GM21786 (cell line): ENCODE data around the gene SMAD3.
A peak's percentile ranks its signal among the peaks of the same experiment; 100 is the strongest.

Experiments used
- ATAC-seq: cut with Tn5 transposase; IDR thresholded peaks from one replicate; pipeline ENCODE4 v1.9.1; 2021; ENCODE audit not compliant: unreplicated experiment

Gene SMAD3

DNA sequence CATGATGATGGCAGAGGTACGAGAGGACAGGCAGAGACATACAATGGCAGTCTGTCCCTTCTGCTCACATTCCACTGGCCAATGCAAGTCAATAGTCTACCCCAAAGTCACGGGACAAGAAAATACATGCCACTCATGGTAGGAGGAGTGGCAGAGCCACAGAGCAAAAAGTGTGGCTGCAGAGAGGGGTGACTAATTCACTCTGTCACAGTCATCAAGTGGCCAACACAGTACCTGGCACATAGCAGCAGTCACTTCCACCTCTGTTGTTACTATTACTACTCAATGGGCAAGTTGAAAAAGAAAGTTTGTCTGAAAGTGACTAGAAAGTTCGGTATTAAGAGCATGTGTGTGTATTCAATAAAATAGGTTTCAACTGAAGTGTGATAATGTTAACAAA lies 91.4 kb downstream of the SMAD3 start:
- no peak for ATAC-seq

DNA sequence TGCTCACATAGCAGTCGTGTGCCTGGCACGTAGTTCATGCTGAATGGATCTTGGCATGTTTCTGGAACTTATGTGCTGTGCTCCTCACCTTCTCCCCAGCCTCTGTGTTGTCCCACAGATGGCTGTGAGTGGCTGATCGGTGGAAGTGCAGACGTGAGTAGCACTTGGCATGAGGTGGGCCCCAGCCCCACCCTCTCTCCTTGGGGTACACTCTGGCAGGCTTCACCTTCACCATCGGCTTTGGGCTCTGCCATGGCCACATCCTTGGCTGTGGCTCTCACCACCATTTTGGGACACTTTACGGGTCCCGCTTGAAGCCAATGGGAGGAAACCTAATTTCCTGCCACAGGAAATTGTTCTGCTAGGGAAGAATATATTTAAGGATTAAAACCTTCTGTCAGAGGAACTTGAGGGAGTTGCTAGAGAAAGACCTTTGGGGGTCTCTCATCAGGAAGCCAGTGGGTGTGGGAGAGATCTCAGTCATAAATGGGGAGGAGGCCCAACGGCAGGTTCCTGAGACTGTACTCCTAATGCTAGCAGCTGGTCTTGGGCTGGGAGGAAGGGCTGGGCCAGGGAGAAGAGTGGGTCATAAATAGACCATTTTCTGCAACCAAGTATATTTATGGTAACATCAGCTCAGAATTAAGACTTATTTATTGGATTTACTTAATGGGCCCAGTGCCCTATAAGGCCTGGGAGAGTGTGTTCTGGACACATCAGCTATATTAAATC lies 92.3 kb downstream of the SMAD3 start:
- ATAC-seq: no peak

DNA sequence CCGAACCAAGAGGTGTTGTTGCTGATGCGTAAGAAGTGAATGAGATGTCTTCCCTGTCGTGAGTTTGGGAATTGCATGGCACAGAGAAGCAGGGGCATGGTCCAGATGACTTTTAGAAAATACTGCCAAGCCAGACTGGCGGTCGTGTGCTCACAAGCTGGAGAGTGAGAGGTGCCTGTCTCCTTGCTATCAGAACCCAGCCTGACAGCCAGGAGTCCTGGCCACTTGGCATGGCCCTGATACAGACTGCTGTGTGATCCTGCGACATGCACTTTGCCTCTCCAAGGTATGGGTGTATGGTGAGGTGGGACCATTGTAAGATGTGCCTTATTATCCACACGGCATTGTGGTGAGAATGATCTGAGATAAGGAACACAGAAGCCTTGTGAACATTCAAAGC lies 93.0 kb downstream of the SMAD3 start:
- ATAC-seq: no peak

DNA sequence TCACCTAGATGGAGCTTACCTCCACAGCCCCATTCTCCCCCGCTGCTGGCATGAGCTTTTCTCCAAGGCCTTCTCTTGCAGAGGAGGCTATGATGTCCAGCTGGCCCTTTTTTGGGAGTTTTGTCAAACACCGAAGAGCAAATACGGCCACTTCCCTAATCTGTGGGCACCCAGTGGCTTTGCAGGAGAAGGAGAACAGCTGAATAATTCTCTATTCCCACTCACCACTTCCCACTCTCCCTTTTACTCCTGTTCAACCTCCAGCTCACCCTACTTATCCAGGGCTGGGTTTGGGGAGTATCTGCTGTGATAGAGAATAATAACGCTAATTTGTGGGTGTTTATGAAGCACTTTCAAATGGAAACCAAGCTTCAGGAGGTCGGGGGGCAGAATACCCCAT lies 96.0 kb downstream of the SMAD3 start:
- ATAC-seq: no peak

DNA sequence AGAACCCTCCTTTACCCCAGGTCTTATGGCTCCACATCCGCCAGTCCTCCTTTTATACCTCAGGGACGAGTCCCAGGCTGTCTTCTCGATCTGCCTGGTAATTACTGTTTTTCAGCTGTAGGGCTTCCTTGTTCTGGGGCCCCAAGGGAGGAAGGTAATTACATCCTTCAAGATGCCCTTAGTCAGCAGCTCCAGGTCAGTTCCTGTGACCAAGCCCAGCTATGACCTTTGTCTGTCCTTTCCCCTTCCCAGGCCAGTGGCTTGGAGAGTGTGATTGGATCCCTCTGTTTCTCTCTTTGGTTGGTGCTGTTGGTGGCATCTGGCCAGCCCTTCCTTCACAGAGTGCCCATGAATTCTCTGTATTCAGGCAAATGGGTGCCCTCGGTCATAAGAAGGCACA lies 96.5 kb downstream of the SMAD3 start:
- no peak for ATAC-seq

DNA sequence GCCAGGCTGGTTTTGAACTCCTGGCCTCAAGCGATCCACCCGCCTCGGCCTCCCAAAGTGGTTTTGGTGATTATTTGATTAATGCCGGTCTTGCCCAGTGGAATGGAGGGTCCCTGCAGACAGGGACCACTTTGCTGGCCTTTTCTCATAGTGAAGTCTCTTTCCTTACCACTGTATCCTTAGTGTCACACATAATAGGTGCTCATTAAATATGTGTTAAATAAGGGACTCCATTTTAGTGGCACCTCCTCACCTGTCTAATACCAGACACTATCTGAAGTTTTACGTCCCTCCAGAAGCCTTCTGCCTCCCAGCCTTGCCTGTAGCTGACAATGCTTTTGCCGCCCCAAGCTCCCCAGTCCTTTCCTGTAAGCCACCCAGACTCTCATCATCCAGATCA lies 97.8 kb downstream of the SMAD3 start:
- no peak for ATAC-seq

DNA sequence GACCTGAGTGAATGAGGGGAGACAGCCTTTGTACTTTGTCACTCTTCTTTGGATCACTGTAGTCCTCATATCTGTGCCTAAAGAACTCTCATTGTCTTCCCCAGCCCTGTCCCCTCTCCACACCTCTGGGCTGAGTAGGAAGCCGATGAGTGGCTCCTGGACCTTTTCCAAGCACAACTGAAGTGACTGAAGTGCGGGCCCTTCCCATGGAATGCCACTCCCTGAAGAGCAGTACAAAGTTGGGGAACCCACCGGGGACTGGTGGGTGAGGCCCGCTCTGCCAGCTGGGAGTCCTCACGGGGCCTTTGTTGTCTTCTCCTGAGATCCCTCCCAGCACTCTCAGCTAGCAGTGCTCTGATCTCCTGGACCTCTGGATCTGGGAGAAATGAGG lies 99.0 kb downstream of the SMAD3 start:
- ATAC-seq: no peak

DNA sequence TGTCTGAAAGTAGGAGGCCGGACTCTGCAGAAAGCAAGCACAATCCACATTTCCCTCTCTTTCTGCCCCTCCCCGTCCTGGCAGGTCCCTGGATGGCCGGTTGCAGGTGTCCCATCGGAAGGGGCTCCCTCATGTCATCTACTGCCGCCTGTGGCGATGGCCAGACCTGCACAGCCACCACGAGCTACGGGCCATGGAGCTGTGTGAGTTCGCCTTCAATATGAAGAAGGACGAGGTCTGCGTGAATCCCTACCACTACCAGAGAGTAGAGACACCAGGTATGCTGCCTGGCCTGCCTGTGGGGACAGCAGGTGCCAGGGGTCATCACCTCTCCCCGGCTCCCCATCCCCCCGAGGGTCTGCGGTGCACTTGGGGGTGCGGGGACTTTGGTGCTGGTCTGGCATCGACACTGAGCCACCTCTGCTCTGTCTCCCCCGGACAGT lies 99.4 kb downstream of the SMAD3 start:
- no peak for ATAC-seq

DNA sequence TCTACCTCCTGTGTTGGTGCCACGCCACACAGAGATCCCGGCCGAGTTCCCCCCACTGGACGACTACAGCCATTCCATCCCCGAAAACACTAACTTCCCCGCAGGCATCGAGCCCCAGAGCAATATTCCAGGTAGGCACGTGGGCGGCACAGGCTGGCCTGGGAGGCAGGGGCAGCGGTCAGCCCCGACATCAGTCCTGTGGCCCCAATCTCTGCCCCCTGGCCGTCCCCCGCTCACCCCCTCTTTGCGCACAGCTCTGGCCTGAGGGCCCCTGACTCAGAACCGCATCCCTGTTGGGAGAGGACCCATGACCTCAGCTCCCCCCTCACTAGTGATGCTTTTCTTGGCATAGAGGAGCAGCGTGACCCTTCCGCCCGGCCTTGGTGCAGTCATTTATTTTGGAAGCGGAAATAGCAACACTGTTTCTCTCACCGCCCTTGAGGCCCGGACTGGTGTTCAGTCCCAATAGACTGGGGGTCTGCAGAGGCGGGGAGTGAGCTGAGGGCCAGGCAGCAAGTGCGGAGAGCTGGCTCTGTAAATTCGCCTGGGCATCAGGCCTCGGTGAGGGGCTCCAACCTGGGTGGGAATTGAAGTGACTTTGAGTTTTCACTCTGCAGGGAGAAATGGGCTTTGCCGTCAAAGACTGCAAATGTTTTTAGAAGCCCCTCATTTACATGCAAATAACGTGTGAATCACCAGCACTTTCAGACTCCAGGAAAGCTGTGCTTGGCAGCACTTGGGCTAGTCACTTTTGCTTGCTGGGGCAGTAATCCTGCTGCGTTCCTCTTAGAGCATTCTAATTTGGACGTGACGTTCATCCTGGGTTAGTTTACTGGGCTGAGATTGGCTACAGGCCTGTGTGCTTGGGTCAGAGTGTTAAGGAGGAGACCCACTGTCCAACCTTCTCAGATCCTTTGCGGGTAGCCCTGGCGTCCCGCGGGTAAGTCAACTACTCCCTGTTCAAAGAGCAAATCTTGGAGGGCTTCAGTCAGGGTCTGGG lies 100.2 kb downstream of the SMAD3 start:
- ATAC-seq: no peak

DNA sequence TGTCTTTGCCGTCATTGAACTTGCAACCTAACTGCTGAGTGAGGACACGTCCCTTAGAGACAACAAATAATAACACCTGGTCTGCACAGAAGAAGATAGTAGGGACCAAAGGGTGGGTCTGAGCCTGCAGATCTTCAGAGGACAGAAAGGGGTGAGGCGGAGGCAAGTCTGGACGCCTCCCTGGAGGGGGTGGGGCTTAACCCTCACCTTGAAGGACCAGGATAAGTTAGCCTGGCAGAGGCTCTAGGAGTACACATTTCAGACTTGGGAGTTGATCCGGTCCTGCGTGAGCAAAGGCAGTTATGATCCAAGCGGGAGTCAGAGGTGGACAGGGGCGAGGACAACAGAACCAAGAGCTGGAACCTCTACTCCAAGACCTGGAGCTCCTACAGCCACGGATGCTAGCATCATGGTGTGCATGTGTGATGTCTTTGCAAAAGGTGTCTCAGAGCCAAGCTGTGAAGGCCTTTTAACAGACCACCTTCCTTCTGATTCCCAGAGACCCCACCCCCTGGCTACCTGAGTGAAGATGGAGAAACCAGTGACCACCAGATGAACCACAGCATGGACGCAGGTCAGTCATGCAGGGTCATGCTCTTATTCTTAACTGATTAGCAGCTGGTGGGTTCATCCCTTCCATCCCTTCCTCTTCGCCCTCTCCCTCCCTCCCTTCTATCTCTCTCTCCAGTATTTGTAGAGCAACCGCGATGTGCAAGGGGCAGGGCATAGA lies 101.0 kb downstream of the SMAD3 start:
- ATAC-seq: no peak

DNA sequence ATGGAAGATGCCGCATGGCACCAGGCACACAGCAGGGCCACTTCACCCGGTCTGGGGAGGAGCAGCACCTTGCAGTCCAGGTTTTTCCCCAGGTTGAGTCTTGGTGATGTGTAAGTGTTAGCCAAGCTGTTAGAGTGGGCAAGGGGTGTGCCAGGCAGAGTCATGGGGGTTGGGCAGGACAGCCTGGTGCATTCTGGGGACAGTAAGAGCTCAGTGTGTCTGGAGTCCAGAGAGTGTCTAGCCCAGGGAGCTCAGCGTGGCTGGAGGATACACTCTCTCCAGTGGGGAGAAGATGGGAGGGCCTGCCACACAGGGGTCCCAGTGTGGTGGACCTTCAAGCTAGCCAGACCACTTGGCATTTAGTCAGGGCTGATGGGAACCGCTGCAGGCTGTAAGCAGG lies 101.7 kb downstream of the SMAD3 start:
- no peak for ATAC-seq

DNA sequence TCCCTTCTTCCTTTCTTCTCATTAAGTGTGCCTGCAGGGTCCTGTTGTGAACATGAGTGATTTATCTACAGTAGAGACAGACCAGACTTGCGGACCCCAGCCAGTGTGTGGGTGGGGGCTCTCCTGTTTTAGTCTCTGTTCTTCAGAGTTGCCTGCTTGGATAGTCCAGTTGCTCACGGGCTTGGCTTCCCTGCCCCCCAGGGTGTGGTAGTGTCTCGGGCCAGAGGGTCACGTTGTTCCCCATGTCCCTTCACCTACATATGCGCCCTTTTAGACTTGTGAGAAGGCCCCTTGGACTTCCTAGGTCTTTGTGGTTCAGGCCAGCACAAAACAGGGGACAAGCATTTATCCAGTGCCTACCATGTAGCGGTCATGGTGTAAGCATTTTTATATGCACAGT lies 103.3 kb downstream of the SMAD3 start:
- no peak for ATAC-seq

DNA sequence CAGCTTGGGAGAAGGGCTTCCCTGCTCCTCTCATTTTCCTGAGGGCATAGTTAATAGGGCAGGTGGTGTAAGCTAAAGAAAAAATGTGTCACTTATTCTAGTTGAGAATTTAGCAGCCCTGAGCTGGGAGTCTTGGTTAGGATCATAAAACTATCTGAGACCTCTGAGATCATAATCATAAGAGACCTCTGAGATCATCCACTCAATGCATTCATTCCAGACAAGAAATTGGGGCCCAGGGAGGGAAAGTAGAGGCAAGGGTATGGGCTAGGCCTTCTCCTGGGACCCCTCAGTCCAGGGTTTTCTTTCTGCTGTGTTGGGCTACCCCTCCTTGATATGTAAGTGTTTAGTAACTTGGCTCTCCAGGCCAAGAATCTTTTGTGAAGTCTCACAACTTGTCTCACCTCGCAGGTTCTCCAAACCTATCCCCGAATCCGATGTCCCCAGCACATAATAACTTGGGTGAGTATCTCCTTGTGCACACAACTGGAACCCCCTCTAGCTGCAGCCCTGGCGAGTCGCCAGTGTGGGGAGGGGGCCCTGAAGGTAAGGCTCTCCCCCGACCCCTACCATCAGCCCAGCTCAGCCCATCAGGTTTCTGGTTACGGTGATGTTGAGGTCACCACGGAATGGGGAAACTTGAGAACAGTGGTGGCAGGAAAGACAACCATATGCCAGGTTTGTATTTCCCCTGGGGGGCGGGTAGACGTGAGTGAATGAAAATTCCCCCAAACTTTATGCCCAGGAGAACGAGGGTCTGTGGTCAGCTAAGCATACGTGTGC lies 104.9 kb downstream of the SMAD3 start:
- ATAC-seq: no peak

DNA sequence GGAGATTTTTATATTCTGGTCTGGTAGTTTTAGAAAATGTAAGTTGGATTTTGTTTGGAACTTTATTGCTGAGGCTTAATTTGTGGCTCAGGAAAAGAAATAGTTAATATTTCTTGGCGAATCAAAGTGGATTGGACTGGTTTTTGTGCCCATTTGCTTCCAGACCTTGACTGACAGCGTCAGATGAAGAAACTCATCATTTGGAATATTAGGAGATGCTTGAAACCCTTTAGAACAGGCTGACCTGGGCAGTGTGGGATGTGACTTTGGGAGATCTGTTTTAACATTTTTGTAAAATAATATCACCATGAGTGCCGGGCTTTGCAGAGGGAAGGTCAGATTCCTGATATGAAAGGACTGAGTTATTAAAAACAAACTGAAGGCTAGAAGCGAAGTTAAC lies 106.1 kb downstream of the SMAD3 start:
- ATAC-seq: no peak

DNA sequence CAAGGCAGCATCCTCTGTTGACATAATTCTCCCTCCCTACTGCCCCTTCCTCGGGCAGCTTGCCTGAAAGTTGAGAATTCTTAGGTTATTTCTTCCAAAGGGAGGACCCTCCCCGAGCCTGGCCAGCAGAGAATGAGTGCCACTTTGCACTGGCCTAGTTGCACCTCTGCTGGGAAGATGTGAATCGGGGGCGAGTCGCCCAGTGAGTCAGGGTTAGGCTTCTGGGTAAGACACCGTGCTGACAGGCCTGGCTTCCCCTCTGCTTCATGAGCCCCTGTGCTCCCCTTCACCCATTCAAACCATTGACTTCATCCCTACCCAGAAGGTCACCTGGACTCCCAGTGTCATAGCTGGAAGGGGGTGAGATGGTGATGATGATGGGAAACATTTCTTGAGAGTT lies 106.8 kb downstream of the SMAD3 start:
- ATAC-seq: no peak

DNA sequence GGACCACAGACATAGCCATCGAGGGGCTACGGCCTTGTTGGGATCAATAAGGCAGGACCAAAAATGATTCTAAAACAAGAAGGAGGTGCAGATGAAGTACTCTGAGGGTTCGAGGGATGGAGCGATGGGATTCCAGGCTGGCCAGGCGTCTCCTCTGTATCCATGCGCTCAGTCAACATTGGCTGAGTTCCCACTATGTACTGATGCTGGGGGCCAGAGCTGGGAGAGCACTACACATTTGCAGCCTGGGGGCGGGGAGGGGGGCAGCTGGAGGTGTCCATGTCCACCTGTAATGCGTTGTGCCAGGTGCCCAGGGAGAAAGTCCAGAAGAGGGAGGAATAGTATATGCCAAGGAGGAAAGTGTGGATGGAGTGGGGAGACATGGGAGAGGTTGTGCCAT lies 107.6 kb downstream of the SMAD3 start:
- ATAC-seq: no peak

DNA sequence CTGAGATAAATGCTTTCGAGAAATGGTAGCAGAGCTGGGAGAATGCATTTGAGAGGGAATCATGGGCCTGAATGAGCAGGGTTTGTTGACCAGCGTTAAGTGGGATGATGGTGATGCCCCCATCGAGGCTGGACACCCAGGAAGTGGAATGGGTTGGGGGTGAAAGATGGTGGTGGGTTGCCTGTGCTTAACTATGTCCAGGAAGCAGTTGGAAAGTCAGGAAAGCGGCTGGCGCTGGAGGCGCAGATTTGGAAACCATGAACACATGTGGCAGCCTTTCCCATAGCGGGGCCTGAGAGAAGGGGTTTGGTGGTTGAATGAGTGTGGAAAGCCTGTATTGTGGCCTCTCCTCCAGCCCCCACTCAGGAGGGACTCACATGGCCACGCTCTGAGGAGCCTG lies 108.4 kb downstream of the SMAD3 start:
- ATAC-seq: no peak

DNA sequence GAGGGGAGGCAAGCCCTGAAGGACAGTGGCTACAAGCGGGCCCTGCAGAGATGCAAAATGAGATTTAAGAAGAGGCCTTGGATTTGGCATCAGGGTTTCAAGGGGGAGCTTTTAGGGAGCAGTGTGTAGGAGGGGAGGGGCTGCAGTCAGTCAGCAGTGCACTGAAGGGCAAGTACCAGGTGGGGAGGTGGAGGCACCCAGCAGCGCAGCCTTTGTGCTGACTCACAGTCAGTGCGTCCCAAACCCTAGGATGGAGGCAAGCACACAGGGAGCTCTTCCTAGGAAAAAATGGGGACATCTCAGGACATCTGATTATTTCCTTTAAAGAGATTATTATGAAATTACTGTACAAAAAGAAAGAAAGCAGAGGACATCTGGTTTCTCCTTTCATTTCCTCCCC lies 109.0 kb downstream of the SMAD3 start:
- no peak for ATAC-seq

DNA sequence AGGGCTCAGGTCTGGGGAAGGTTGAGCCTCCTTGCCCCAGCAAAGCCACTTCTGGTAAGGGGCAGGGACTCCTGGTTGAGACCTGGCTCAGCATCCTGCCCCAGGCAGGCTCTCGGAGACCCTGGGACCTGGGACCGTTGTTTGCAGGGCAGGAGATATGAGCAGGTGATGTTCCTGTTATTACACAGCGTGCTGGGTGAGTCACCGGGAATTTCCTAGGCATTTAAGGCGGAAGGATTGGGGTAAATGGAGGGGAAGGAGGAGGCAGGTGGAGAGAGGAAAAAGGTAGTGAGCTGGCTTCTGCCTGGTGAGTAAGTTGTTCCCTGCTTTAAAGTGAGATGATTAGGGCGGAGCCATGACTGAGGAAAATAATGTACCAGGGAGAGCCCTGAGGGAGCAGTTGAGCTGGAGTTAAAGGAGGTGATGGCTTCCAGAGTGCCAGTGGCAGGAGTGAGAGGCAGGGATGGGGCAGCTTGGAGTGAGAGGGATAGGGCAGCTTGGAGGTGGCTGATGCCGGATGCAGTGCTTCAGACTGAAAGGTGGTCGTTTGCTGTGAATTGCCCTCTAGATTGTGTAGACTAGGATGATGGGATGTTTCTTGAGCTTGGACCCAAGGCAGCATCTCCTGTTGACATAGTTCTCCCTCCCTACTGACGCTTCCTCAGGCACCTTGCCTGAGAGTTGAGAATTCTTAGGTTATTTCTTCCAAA lies 109.6 kb downstream of the SMAD3 start:
- no peak for ATAC-seq

DNA sequence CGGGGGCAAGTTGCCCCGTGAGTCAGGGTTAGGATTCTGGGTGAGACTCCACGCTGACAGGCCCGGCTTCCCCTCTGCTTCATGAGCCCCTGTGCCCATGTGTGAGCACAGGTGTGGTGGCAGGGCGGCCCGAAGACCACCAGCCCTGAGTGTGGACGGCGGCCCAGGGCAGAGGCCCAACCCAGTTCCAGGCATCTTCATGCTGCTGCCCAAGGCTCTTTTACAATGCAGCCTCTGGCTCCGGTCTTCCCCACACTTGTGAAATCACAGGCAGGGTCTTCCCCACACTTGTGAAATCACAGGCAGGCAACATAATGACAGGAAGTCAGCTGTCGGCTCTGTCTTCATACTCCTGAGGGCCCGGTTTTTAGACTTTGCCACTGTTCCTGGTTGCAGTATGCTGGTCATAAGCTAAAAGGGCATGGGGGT lies 110.3 kb downstream of the SMAD3 start:
- ATAC-seq: peak; percentile 56
